Adrenal gland (tissue), 12 donors: ENCODE data around the gene WFDC12. TPM values are rescaled to one million over a fixed set of nuclear protein-coding genes. Genes with fewer than 3 reads are reported as not detected.
A peak's percentile ranks its signal among the peaks of the same experiment; 100 is the strongest.

Experiments
- DNase-seq, 7 donors: peaks; one replicate each; pipeline ENCODE4 v3.0.0-alpha.2; 2019 to 2020
- H3K27ac ChIP-seq, 5 donors: fragments of 200-600 bp; sonication (generic) in 4 of 5; 1 replicate in 3 of 5; 2 replicates in 2 of 5; pipeline versions ENCODE4 v1.5.1 to v1.8.0; 2016 to 2020; ENCODE audit warnings: mild to moderate bottlenecking in 1 of 5
- H3K27me3 ChIP-seq: fragments of 200-600 bp; 2 replicates; pipeline ENCODE4 v1.8.0; 2021
- H3K36me3 ChIP-seq, 2 donors: fragments of 200-600 bp; replicated peaks in 1 of 2; 1 replicate in 1 of 2; 2 replicates in 1 of 2; pipeline versions ENCODE4 v1.5.1 to v1.8.0; 2018 to 2022
- H3K4me1 ChIP-seq, 2 donors: fragments of 200-600 bp; replicated peaks in 1 of 2; 1 replicate in 1 of 2; 2 replicates in 1 of 2; pipeline versions ENCODE4 v1.5.1 to v1.8.0; 2018 to 2021
- H3K4me3 ChIP-seq, 4 donors: fragments of 200-600 bp; sonication (generic) in 3 of 4; one replicate each; pipeline ENCODE4 v1.5.1; 2016 to 2018
- H3K9me3 ChIP-seq, 3 donors: fragments of 200-600 bp; sonication (generic) in 1 of 3; replicated peaks in 1 of 3; 1 replicate in 2 of 3; 2 replicates in 1 of 3; pipeline versions ENCODE4 v1.5.1 to v1.8.0; 2016 to 2021
- CTCF ChIP-seq, 6 experiments: fragments of 450-650 bp in 4 of 6; fragments of 200-600 bp in 2 of 6; sonication (generic) in 1 of 6; IDR thresholded peaks; 1 replicate in 5 of 6; 2 replicates in 1 of 6; pipeline versions ENCODE4 v1.5.1 to v1.8.0; 2016 to 2021; ENCODE audit warnings: antibody characterized with exemption in 6 of 6, mild to moderate bottlenecking in 2 of 6, moderate library complexity in 1 of 6
- POLR2A ChIP-seq, 2 donors: fragments of 450-650 bp; IDR thresholded peaks; one replicate each; pipeline ENCODE4 v1.6.1; 2017; ENCODE audit warnings: antibody characterized with exemption in 2 of 2, mild to moderate bottlenecking in 2 of 2, moderate library complexity in 1 of 2
- WGBS, 4 donors: extraction: QIAGEN DNeasy Blood & Tissue Kit in 2 of 4; methylation state at CpG; one replicate each; pipeline versions ENCODE4 v1.1.5 to v1.1.7; 2013 to 2017; 5-methylcytosine and 5-hydroxymethylcytosine counted together
- intact Hi-C, 2 donors: fragments of 100-400 bp; cut with DNase I; formaldehyde crosslinking; loops; one replicate each; pipeline versions ENCODE4 v1.14.1 to v1.15.0; 2022 to 2023
- polyA plus RNA-seq, 3 donors: library from polyadenylated mRNA; stranded (reverse); fragments of 200-250 nt in 2 of 3; fragments of 350-450 nt in 1 of 3; fragmentation: Illumina TruSeq in 1 of 3; extraction: RNeasy Lipid Tissue Mini Kit (QIAGEN cat#74804) in 1 of 3; gene quantifications; one replicate each; pipeline ENCODE4 v1.2.3, GENCODE V29; 2013 to 2014
- total RNA-seq, 9 donors: library from RNA; depleted of rRNA in 4 of 9; stranded (reverse); fragments of >200 nt in 4 of 9; fragments of 120-200 nt in 1 of 9; fragmentation: NEBNext Ultra II Directional in 1 of 9; extraction: Animal tissue kit (Norgen Biotek cat#: 25700) in 1 of 9; gene quantifications; one replicate each; pipeline versions ENCODE4 v1.1.0 to v1.2.4, GENCODE V29; 2013 to 2023
- donor health status: healthy with polysubstance abuse.
- donor health status: Bipolar disorder and iron deficiency.
- donor health status: DM: yes; HTN: yes; CAD: no.
- donor health status: DM: no; HTN: no; CAD: no.
- donor health status: DM: no; HTN: no; CAD: no.
- donor health status: DM: yes; HTN: yes; CAD: no.

The WFDC12 gene
- total and polyA plus RNA-seq, 12 donors = not detected

DNA sequence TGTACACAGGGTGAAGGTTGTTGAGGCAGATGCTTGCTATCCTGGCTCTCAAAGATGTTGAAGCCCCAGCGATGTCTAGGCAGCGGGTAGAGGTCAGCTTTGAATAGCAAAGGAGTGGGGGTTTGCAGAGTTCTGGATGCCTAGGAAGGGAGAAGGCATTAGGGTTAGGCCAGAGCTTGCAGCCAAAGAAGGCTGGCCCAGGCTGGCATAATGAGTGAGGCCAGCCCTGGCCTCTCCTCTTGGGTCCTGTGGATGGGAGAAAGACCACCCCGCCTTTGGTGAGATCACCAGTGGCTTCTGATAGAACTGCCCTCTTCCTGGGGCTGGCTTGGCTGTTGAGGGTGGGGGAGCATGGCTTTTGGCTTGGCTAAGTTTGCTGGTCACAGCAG, 8.9 kb downstream of the WFDC12 start:
- no peak overlapping the region for H3K4me3 ChIP-seq
- H3K36me3 ChIP-seq = no peaks in the 10 kb centered on the region
- peaks cover 12% of the 10 kb centered on the region for H3K27me3 ChIP-seq
- H3K9me3 ChIP-seq = no peaks in the 10 kb centered on the region
- no peak overlapping the region for H3K27ac ChIP-seq
- peak in 1 of 7 donors; percentile 17 for DNase-seq
- 52 to 77% (median 69%) methylated on average over 2 to 3 of the region's 3 CpGs for WGBS, 4 donors
- intact Hi-C loops = loop anchor here in 1 of 2 donors (10.0 kb wide), 1 partner anchor 101 kb away; no protein-coding TSS in a partner anchor
- TF ChIP-seq POLR2A (IDR thresholded peaks at IDR 0.05) (no peak), CTCF (IDR thresholded peaks at IDR 0.05) (no peak)
- no peaks in the 10 kb centered on the region for H3K4me1 ChIP-seq

DNA sequence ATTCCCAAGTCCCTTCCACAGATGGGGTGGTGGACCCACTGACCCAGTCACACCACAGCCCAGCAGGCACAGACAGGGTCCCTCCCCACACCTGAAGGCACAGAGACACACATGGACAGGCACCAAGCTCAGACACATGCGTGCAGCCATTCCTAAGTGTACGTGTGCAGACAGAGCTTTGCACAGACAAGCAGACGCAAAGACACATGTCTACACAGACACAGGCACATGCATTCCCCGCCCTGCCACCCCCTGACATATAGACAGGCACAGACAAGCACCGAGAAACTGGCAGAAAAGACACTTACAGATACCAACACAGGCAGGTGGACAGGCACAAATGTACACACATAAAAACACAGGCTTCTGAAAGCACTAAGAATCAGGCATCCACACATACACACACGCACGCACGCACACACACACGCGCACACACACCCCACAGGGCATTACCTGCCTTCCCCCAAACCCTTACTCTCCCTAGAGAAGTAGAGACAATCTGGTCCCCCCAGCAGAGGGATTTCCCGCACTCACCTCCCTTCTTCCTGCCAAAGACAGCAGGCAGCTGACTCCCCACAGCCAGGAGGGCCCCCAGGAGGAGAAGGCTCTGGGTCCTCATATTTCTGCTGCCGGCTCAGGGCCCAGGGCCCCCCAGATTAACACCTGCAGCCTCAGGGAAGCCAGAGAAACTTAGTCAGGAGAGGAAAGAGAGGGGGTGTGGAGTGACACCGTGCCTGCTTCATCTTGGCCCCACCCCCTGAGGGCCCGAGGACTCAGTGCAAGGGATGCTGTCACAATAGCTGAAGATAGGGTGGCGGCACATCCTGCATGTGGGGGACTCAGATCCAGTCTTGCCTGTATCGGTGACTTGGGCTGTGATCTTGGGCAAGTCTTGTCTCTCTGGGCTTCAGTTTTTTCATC, 9.5 kb downstream of the WFDC12 start, which contains the start of gene WFDC5:
Gene WFDC5, minus strand, starts transcription at position 710 of the 921 bp plus-strand sequence. Its CDS starts 91 bp downstream, at position 619.
- 55 to 66% (median 58%) methylated on average over 11 to 16 of the region's 16 CpGs for WGBS, 4 donors
- DNase-seq = peak in 1 of 7 donors; percentile 13
- no peaks in the 10 kb centered on the region for H3K4me1 ChIP-seq
- intact Hi-C loops = loop anchor here in 1 of 2 donors (10.0 kb wide), 1 partner anchor 100 kb away; no protein-coding TSS in a partner anchor
- no peak within 1 kb of the TSS for H3K27ac ChIP-seq
- H3K27me3 ChIP-seq = peaks cover 12% of the 10 kb centered on the region
- H3K36me3 ChIP-seq = no peaks in the 10 kb centered on the region
- no peak within 1 kb of the TSS for H3K4me3 ChIP-seq
- H3K9me3 ChIP-seq = no peaks in the 10 kb centered on the region
- TF ChIP-seq CTCF (IDR thresholded peaks at IDR 0.05) (no peak), POLR2A (IDR thresholded peaks at IDR 0.05) (no peak)

GRCh38 chr20:45113865-45114264, 10.4 kb downstream of the WFDC12 start:
- Histone ChIP-seq H3K27me3 (peaks cover 9% of the 10 kb centered on the region), H3K9me3 (no peaks in the 10 kb centered on the region), H3K36me3 (no peaks in the 10 kb centered on the region), H3K4me3 (no peak overlapping the region), H3K4me1 (no peaks in the 10 kb centered on the region), H3K27ac (no peak overlapping the region)
- DNase-seq = no peak
- intact Hi-C loops = loop anchor here in 1 of 2 donors (10.0 kb wide), 1 partner anchor 99 kb away; no protein-coding TSS in a partner anchor
- 84 to 92% (median 89%) methylated on average over 3 of the region's 3 CpGs for WGBS, 4 donors
- no peak for TF ChIP-seq CTCF (IDR thresholded peaks at IDR 0.05)

- intact Hi-C loops = loop anchor here in 1 of 2 donors (10.0 kb wide), 1 partner anchor 98 kb away; no protein-coding TSS in a partner anchor
- Histone ChIP-seq H3K27me3 (peaks cover 5% of the 10 kb centered on the region), H3K9me3 (no peaks in the 10 kb centered on the region), H3K36me3 (no peaks in the 10 kb centered on the region), H3K4me3 (no peak overlapping the region), H3K4me1 (no peaks in the 10 kb centered on the region), H3K27ac (no peak overlapping the region)
- no peak for TF ChIP-seq CTCF (IDR thresholded peaks at IDR 0.05)
- no peak for TF ChIP-seq POLR2A (IDR thresholded peaks at IDR 0.05)
- no peak for DNase-seq
Observed at GRCh38 chr20:45112754-45113153, 11.5 kb downstream of the WFDC12 start.
